Stimulated activated CD8-positive, alpha-beta memory T cell treated with anti-CD3 and anti-CD28 coated beads, Interleukin-4, amount 100 ng/mL, for 24 hours (primary cell): Measurements from ENCODE around the gene PCSK7.

Experiments
- DNase-seq: peaks from one replicate; pipeline ENCODE4 v3.0.0-alpha.2; 2020; ENCODE audit warnings: low read depth

Gene PCSK7

DNA sequence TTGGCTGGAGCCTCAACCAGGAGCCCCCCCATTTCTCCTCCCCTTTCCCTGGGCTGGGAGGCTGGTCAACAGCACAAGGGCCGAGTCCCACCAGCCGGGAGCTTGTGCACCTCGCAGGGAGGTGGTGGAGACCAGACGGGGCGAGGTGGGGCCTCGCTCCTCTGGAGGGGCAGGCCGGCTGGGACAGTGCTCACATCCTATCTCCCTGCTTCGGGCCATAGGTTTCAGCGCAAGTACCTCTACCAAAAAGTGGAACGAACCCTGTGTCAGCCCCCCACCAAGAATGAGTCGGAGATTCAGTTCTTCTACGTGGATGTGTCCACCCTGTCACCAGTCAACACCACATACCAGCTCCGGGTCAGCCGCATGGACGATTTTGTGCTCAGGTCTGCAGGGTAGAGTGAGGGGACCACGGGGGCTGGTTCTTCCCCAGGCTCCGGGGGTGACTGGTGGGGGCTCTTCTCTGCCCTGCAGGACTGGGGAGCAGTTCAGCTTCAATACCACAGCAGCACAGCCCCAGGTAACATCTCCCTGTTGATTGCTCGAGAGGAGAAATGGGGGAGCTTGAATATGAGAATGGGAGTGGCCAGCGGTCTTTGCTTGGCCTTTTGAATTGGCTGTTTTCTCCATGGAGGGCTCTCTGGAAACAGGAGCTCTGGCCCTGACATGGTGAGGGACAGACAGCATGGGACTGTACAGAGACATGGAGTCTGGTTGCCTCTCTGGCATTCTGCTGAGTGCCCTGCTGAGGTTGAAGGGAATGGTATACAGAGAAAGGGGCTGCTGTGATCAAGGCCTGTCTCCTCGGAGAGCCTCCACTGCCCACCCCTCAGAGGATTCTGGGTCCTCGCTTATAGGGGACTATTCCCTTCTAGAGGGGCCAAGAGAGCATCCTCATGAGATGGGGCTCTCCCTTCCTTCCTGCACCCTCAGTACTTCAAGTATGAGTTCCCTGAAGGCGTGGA is 50.0 kb downstream of the PCSK7 start:
- DNase-seq, result no peak

DNA sequence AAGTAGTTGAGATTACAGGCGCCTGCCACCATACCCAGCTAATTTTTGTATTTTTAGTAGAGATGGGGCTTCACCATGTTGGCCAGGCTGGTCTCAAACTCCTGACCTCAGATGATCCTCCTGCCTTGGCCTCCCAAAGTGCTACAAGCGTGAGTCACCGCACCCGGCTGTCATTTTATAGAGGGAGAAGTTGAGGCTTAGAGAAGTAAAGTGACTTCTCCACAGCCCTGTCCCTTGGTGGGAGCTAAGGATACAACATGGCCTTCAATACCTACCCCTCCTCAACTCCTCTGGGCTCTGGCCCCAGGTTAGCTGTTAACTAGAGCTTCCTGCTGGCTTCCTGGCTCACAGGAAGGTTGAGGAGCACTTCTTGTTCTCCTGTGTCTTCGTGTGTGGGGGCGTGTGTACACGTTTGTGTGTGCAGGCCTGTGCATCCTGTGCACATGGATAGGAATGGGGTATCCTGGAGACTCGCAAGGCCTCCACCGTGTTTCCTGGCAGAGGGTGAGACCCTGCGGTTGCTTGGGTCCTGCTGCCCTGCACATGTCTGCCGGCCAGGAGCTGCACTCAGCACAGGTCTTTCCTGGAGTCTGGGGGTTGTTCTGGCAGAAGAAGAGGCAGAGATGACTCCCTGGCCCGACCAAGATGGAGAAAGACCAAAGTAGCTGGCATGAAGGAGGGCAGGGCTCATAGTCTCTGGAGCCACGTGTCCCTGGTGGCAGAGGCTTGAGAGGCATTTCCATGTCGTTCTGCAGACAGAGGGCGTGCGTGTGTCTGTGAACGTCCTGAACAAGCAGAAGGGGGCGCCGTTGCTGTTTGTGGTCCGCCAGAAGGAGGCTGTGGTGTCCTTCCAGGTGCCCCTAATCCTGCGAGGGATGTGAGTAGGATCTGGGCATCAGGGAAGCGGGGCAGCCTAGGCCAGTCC is 51.0 kb downstream of the PCSK7 start:
- peak; percentile 15 for DNase-seq

DNA sequence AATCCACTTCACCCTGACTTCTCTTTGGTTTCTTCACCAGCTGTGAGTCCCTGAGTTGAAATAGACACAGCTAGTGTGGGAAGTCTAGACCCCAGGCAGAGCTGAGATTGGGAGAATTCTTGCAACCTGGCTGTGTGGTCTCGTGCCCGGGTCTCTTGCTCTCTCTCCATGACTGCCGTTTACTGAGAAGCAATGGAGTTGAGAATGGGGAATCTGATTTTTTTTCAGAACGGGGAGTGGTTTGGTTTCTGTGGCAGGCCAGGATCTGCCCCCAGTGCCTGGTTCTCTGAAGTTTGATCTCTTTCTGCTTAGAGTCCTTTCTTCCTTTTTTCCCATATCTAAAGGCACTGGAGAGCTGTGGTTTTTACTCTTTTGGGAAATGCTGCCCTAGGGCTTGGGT is 51.9 kb downstream of the PCSK7 start:
- no peak for DNase-seq

DNA sequence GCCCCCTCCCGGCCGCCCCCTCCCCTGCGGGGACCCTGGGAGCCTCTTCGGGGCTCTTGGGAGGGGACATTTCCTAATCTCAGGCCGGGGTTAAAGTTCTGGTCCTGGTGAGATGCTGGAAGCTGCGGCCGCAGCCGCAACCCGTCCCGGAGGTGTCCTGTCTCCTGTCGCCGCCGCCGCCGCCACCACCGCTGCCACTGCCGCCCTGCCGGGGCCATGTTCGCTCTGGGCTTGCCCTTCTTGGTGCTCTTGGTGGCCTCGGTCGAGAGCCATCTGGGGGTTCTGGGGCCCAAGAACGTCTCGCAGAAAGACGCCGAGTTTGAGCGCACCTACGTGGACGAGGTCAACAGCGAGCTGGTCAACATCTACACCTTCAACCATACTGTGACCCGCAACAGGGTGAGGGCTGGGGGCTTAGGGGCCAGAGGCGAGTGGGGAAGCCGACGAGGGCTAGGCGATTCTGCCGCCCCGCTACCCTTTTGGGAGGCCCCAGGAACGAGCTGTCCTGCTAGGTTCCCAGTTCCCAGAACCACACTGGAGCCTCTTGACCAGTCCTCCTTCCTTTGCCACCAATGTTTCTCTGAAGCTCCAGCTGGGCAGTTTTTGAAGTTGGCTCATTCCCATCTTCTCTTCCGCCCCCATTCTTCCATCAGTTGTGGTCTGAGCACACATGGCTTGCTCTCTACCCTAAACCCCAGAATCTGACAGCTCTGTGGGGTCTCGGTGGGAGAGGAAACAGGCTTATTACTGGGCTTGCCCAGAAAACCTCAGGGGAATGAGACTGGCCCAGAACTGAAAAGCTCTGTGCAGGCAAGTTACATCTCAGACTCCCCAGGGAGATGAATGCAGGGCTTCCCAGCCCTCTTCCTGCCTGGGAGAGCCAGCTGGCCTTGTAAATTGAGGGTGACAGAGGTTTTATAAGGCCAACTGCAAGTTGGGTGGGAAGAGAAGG is 52.5 kb downstream of the PCSK7 start:
- peak; percentile 11 for DNase-seq

DNA sequence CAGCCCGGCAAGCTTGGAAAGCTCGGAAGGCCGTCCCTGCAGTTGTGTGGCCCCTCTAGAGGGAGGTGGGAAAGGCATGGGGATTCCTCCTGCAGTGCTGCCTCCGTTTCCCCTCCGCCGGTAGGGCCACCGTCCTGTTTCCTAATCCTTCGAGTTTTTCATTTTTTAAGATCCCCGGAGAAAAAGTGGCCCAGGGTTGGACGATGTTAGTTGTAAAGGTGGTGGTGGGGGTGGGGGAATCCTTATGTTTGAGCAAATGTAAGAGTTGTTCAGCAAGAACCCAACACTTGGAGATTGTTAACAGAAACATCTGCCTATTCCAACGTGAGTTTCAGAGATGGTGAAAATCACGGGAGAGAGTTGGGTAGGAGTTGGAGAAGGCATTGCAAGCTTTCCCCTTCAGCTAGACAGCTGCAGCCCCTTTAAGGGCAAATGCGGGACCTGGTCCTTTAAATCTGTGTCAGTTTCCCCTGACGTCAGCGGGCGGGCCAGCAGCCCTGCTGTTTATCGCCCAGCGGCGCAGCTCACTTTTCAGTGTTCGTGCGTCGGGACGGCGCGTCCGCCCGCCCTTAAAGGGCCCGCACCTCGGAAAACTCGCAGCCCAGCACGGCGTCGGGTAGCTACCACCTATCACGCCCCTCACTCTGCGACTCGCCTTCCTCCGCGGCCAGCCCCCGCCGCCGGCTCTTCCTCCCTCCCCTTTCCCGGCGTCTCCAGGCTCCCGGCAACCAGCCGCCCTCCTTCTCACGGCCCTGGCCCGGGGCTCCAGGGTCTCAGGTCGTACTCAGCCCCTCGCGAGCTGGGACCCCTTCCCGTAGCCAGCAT is 53.5 kb downstream of the PCSK7 start, which contains the start of gene SIDT2:
Gene SIDT2 (plus strand): TSS at position 534 of the 825 bp plus-strand sequence. CDS start 521 bp downstream, outside the sequence.
- peak; percentile 86 for DNase-seq

DNA sequence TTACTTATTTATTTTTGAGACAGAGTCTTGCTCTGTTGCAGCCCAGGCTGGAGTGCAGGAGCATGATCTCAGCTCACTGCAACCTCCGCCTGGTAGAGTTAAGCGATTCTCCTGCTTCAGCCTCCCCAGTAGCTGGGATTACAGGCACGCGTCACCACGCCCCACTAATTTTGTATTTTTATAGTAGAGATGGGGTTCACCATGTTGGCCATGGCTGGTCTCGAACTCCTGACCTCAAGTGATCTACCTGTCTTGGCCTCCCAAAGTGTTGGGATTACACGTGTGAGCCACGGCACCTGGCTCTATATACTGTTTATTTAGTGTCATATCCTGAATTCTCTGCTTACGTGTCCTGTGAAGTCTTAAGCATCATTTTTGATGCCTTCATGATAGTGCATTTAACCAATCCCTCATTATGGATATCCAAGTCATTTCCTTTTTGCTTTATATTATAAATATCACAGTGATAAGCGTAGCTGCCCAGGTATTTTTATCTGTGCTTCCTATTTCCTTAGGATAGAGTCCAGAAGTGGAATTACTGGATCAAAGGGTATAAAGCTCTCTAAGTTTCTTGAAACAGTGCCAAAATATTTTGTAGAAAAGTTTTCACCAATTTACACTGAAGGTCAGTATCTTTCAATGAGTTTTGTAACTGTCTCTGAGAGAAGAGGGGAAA is 54.2 kb downstream of the PCSK7 start:
- no peak for DNase-seq

DNA sequence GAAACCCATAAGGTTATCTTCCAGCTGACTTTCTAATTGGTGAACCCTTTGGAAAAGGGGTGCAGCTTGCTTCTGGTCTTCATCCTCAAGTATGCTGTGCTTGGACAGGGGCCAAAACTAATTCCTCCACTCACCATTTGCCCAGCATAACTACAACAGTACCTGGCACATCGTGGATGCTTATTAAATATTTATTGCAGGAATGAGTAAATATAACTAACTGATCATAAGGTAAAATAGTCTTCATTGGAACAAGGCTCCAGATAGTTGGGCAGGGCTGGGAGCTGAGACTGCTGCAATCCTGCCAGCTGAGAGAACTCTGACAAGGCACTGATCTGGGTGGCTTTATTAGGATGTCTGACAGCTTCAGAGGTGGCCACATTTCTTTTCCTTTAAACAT is 55.7 kb downstream of the PCSK7 start:
- no peak for DNase-seq

DNA sequence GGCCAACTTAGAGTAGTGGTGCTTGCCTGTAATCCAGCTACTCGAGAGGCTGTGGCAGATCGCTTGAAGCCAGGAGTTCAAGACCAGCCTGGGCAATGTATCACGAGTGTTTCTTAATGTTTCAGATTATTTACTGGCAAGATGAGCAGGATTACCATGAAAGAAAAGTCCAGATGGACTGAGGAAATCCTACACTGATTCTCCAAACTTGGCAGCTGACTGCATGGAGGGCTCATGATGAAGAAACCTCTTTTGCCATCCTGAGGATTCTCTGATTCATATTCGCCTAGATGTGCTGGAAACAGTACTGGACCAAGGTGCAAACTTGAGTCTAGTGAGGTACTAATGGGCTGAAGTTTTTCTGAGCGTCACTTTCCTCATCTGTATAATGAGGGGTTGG is 56.1 kb downstream of the PCSK7 start:
- DNase-seq, result no peak

DNA sequence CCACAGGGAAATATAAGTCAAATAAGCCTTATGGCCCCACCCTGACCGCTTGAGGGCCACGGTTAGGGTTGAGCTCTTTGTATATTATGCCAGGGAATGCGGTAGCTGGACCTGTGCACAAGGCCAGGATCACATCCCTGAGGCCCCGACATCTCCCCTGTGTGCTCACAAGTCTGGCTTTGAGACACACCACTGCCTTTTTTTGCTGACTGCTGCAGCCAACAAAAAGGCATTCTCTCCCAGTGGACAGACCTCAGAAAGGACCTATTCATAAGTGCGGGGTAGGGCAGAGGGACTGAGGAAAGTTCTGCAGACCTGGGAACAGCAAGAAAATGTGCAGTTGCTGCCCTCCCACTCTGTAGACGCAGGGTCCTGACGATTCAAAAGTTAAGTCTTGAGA is 56.8 kb downstream of the PCSK7 start:
- no peak for DNase-seq

DNA sequence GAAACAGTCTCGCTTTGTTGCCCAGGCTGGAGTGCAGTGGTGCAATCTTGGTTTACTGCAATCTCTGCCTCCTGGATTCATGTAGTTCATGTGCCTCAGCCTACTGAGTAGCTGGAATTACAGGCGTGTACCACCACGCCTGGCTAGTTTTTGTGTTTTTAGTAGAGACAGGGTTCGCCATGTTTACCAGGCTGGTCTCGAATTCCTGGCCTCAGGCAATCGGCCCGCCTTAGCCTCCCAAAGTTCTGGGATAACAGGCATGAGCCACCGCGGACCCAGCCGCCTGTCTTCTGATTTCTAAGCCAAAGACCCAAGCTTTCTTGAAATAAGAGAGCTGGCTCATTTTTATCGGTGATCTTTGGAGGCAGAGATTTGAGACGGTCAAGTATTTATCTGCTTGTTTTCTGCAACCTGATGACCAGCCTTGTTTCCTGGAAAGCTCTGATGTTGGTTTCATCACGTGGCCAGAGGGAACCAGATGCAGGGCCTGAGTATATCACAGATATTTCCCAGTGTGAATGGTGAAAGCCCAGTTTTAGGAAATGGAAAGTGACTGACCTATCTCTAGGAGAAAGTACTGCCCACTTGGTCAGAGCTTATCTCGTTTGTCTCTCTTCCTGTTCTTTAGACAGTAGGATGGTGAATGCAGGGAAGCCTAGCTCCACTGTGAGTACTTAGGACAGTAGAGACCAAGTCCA is 59.0 kb downstream of the PCSK7 start:
- DNase-seq, result no peak

DNA sequence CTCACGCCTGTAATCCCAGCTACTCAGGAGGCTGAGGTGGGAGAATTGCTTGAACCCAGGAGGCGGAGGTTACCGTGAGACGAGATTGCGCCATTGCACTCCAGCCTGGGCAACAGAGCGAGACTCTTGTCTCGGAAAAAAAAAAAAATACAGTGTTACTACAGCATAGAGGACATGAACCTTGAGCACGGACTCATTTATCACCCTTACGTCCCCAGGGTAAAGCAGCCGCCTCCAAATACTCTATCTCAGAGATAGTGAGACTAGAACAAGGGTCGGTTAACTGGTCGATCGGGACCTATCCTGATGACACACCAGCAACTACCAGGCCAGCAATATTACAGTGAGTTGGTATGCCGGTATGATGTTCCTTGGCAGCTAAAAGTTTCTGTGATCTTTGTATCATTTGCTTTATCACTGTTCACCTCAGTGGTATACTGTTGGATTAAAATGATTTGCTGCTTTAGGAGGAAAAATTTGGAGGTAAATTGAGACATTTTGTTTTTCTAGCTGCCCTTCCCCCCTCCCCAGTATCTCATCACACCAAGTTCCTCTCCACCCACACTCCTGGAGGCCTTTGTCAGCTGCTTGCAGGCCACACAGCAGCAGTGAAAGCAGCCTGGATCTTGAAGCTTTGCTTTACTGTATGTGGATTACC is 60.3 kb downstream of the PCSK7 start:
- no peak for DNase-seq

DNA sequence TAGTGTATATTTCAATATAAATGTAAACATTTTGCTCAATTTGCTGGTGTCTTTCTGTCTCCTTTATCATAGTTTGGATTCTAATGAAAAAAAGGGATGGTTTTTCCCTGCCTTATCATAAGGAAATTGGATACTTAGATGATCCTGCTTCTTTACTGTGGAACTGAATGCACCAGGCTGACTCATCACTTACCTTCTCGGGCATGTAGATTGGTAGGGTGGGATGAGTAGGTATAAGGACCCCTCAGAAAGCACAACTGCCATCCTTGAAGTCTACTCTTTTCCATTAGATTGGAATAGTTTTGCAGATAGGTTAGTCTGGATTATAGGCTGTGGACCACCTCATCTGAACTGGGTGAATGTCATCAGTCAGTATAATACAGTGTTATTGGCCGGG is 60.9 kb downstream of the PCSK7 start:
- no peak for DNase-seq

DNA sequence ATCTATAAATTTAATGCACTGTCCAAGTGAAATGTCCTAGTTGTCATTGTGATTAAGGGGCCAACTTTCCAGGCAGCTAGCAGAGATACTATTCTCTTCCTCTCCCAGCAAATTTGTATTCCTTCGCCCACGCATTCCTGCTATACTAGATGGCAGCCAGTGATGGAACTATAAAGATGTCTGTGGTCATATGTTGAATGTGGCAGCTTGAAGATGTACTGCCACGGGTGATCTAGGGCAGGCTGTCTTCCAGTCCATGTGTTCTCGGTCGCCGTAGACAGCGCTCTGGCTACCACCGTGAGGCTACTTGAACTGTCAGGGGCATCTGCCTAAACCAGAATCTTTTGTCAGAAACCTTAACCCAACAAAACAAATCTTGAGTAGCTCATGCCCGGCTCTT is 61.7 kb downstream of the PCSK7 start:
- DNase-seq, result no peak

DNA sequence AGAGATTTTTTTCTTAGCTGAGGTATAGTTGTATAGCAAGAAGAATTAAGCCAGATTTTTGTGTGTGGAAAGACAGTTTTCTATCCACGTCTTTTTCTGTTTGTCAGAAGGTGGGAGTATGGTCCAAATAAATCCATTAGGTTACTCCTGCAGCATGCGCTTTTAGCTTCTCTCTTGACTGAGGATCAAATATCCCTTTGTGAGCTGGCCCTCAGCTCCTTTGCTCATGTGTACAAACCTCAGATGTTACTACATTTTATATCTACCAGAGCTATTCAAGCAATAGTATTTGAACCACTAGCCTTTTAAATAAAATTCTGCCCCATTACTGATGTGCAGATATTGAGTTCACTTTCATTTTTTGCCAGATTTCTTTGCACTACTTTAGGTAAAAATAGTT is 62.1 kb downstream of the PCSK7 start:
- DNase-seq, result no peak

DNA sequence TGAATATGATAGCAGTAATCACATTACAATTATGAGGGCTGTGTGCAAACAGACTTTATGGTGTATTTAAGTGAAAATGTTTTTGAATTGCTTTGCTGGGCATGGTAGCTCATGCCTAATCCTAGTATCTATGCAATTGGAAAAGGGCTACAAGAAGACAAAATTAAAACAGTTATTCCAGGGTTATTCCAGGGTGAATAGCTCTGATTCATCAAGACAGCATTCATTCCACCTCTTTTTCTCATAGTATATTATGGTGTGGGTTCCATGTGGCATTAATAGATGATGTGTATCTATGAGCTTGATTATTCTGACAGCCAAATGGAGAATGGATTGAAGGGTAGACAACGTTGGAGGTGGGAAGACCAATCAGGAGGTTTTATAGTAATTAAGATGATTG is 65.4 kb downstream of the PCSK7 start:
- DNase-seq, result no peak

DNA sequence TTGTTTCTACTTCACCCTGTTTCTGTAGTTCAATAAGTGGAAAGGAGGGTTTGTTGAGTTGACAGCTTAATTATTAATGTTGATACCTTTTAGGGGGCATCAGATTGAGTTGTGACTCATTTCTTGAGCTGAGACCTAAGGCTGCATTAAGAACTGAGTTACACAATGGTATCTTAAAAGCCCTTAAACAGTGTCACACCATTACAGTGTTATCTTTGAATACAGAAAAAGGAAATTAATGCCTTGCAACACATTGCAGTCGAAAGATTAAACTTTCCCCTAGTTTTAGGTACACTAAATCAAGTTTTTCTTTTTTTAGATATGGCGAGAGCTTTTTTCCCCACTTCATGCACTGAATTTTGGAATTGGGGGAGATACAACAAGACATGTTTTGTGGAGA is 71.0 kb downstream of the PCSK7 start:
- no peak for DNase-seq

DNA sequence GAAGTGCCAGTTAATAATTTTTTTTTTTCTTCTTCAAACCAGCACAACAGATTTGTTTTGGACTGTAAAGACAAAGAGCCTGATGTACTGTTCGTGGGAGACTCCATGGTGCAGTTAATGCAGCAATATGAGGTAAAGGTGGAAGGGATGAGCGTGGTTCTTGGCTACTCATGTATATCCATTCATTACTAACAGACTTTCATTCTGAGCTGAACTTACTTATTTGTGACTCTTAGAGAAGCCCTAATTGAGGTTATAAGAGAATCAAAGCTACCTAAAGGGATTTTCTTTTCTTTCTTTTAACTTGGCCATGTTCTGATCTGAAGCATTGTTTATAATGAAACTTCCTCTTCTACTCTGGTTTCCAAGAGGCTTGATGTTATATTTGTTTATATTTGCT is 72.0 kb downstream of the PCSK7 start:
- no peak for DNase-seq

DNA sequence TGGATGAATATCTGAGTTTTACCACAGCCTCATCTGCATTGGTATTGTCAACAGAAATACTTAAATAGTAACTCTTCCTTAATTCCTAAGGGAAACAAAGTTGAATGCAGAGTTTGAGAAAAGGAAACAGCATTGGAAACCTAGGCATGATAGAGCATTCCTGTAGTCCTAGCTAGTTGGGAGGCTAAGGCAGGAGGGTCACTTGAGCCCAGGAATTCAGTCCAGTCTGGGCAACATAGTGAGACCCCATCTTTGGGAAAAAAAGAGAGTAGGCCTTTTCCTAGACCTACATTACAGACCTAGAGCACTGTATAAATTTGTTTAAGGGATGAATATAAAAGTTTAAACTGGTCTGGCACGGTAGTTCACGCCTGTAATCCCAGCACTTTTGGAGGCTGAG is 74.4 kb downstream of the PCSK7 start:
- no peak for DNase-seq

DNA sequence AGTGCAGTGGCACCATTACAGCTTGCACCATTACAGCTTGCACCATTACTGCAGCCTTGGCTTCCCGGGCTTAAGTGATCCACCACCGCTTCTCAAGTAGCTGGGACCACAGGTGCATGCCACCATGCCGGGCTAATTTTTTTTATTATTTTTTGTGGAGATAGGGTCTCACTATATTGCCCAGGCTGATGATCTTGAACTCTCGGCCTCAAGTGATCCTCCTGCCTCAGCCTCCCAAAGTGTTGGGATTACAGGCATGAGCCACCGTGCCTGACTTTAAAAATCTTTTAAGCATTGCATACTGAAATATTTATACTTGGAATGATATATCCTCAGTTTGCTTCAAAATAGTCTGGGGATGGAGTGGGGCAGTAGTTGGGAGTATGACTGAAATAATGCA is 77.4 kb downstream of the PCSK7 start:
- DNase-seq, result no peak
